Cardiac muscle cell (in vitro differentiated cells and primary cell): ENCODE measurements around the gene RDH8. TPM values are rescaled to one million over a fixed set of nuclear protein-coding genes. Genes with fewer than 3 reads are reported as not detected.

Experiments used
- DNase-seq, 2 donors: peaks; one replicate each; pipeline versions ENCODE4 v3.0.0 to v3.0.0-alpha.2; 2010 to 2017; ENCODE audit warnings: low read depth in 1 of 2, low spot score in 1 of 2
- H3K27ac ChIP-seq: fragments of 200-600 bp; sonication (generic); 2 replicates; pipeline ENCODE4 v1.5.1; 2016
- H3K27me3 ChIP-seq: fragments of 200-600 bp; sonication (generic); 2 replicates; pipeline ENCODE4 v1.6.0; 2016; ENCODE audit warnings: control low read depth
- H3K36me3 ChIP-seq: fragments of 200-600 bp; sonication (generic); 2 replicates; pipeline ENCODE4 v1.5.1; 2016; ENCODE audit warnings: control low read depth
- H3K4me1 ChIP-seq: fragments of 200-600 bp; sonication (generic); 2 replicates; pipeline ENCODE4 v1.8.1; 2017; ENCODE audit warnings: low read depth, mild to moderate bottlenecking, mixed run types
- H3K4me3 ChIP-seq: fragments of 200-600 bp; sonication (generic); 2 replicates; pipeline ENCODE4 v1.5.1; 2016; ENCODE audit warnings: mild to moderate bottlenecking
- H3K9me3 ChIP-seq: fragments of 200-600 bp; sonication (generic); 2 replicates; pipeline ENCODE4 v1.5.1; 2017; ENCODE audit warnings: low read depth, mild to moderate bottlenecking, control low read depth
- CTCF ChIP-seq: IDR thresholded peaks from 2 replicates; pipeline ENCODE4 v1.5.1; 2012; ENCODE audit warnings: low read depth, mild to moderate bottlenecking, low read length
- polyA plus RNA-seq: library from polyadenylated mRNA; unstranded; fragments of >200 nt; fragmentation: Nextera tagmentation; extraction: Ambion mirVana; gene quantifications from 2 replicates; pipeline ENCODE4 v1.2.1, GENCODE V29; 2016
- total RNA-seq: library from RNA; depleted of rRNA; stranded (reverse); fragments of >200 nt; gene quantifications from 2 replicates; pipeline ENCODE4 v1.2.3, GENCODE V29; 2016

Gene RDH8
- total and polyA plus RNA-seq, 2 experiments from 2014 or later = not detected

- DNase-seq = no peak
Observed at GRCh38 chr19:10037809-10038208, 24.5 kb downstream of the RDH8 start.

GRCh38 chr19:10043286-10043927 is 30.1 kb downstream of the RDH8 start:
- H3K4me1 ChIP-seq = no peaks in the 10 kb centered on the region
- H3K27me3 ChIP-seq = no peaks in the 10 kb centered on the region
- H3K4me3 ChIP-seq = no peak overlapping the region
- H3K27ac ChIP-seq = no peak overlapping the region
- no peak for TF ChIP-seq CTCF
- peak; percentile 41 to 49 for DNase-seq
- peaks cover 4% of the 10 kb centered on the region for H3K9me3 ChIP-seq
- no peaks in the 10 kb centered on the region for H3K36me3 ChIP-seq

More at GRCh38 chr19:10037809-10038208, 24.5 kb downstream of the RDH8 start:
- no peak overlapping the region for H3K27ac ChIP-seq
- TF ChIP-seq CTCF = no peak
- H3K27me3 ChIP-seq = peaks cover 22% of the 10 kb centered on the region
- H3K4me1 ChIP-seq = no peaks in the 10 kb centered on the region
- H3K9me3 ChIP-seq = no peaks in the 10 kb centered on the region
- H3K36me3 ChIP-seq = no peaks in the 10 kb centered on the region
- H3K4me3 ChIP-seq = no peak overlapping the region

GRCh38 chr19:10044390-10044789 is 31.1 kb downstream of the RDH8 start:
- no peaks in the 10 kb centered on the region for H3K27me3 ChIP-seq
- no peaks in the 10 kb centered on the region for H3K36me3 ChIP-seq
- no peak overlapping the region for H3K27ac ChIP-seq
- peaks cover 4% of the 10 kb centered on the region for H3K9me3 ChIP-seq
- no peaks in the 10 kb centered on the region for H3K4me1 ChIP-seq
- H3K4me3 ChIP-seq = no peak overlapping the region
- no peak for TF ChIP-seq CTCF
- no peak for DNase-seq

- Histone ChIP-seq H3K27me3 (no peaks in the 10 kb centered on the region), H3K27ac (no peak overlapping the region), H3K36me3 (no peaks in the 10 kb centered on the region), H3K4me1 (no peaks in the 10 kb centered on the region), H3K9me3 (peaks cover 4% of the 10 kb centered on the region), H3K4me3 (no peak overlapping the region)
- DNase-seq = no peak
- TF ChIP-seq CTCF = no peak
Observed at GRCh38 chr19:10045371-10045770, 32.1 kb downstream of the RDH8 start.

- Histone ChIP-seq H3K27me3 (peaks cover 8% of the 10 kb centered on the region), H3K4me1 (no peaks in the 10 kb centered on the region), H3K4me3 (no peak overlapping the region), H3K27ac (no peak overlapping the region), H3K9me3 (no peaks in the 10 kb centered on the region), H3K36me3 (no peaks in the 10 kb centered on the region)
- DNase-seq = no peak
- TF ChIP-seq CTCF = no peak
Observed at GRCh38 chr19:10049626-10050025, 36.3 kb downstream of the RDH8 start.
